HepG2 (cell line): ENCODE results near the gene DLG2. TPM values are rescaled to one million over a fixed set of nuclear protein-coding genes. Genes with fewer than 3 reads are reported as not detected.

Experiments
- ATAC-seq: fragments of 200-7000 bp; cut with Tn5 transposase; 3 replicates; pipeline ENCODE4 v1.9.1; 2020; ENCODE audit warnings: mild to moderate bottlenecking, moderate library complexity
- BruUV-seq: library from RNA; stranded (reverse); fragments of 400-500 nt; replicated peaks from 2 replicates; lab custom pipeline; 2021; lab: Mats Ljungman, UMichigan
- CTCF ChIA-PET: fragments of 300-600 bp; formaldehyde crosslinking; extraction: SDS; loops from one replicate; lab custom pipeline; 2021; ENCODE audit warnings: low total read pairs, inconsistent platforms, low intra/inter-chr PET ratio; lab: Yijun Ruan, JAX
- POLR2A ChIA-PET: fragments of 350-600 bp; sonication (Branson Sonifier 250); formaldehyde crosslinking; loops from one replicate; lab custom pipeline; 2020; ENCODE audit warnings: antibody characterized with exemption, inconsistent platforms; lab: Yijun Ruan, JAX
- DNase-seq: peaks from one replicate; pipeline ENCODE4 v3.0.0-alpha.2; 2015; ENCODE audit warnings: low spot score
- FAIRE-seq: peaks from 3 replicates; lab custom pipeline; 2011; peaks lifted over from hg19 to GRCh38; lab: Jason Lieb, UNC
- H2AFZ ChIP-seq: one replicate; pipeline ENCODE4 v1.6.1; 2011; ENCODE audit warnings: low read length, inconsistent platforms
- H3K27ac ChIP-seq: fragments of 300-600 bp; 3 replicates; pipeline ENCODE4 v1.8.0; 2011; ENCODE audit warnings: mixed run types, mild to moderate bottlenecking, mixed read lengths, low read length, inconsistent platforms; ENCODE audit not compliant: insufficient read depth; ENCODE audit errors: extremely low read length
- H3K27me3 ChIP-seq, 2 experiments: fragments of 200-600 bp in 1 of 2; 2 replicates in 1 of 2; 3 replicates in 1 of 2; pipeline versions ENCODE4 v1.6.0 to v1.8.0; 2011; ENCODE audit warnings: low read length in 2 of 2, mild to moderate bottlenecking in 2 of 2, moderate library complexity in 2 of 2, inconsistent platforms in 1 of 2; ENCODE audit not compliant: insufficient read depth in 2 of 2, control insufficient read depth in 1 of 2
- H3K36me3 ChIP-seq, 2 experiments: fragments of 200-600 bp in 1 of 2; replicated peaks in 1 of 2; 2 replicates in 1 of 2; 3 replicates in 1 of 2; pipeline versions ENCODE4 v1.5.1 to v1.8.0; 2011; ENCODE audit warnings: low read length in 2 of 2, inconsistent platforms in 1 of 2; ENCODE audit not compliant: insufficient read depth in 2 of 2, control insufficient read depth in 1 of 2
- H3K4me1 ChIP-seq: 2 replicates; pipeline ENCODE4 v1.5.1; 2012; ENCODE audit warnings: low read length, inconsistent platforms; ENCODE audit not compliant: insufficient read depth
- H3K4me2 ChIP-seq: 2 replicates; pipeline ENCODE4 v1.6.0; 2011; ENCODE audit warnings: low read depth, low read length, inconsistent platforms
- H3K4me3 ChIP-seq, 3 experiments: fragments of 200-600 bp in 1 of 3; sonication (generic), shearing (Covaris generic) in 1 of 3; replicated peaks in 1 of 3; 2 replicates each; pipeline ENCODE4 v1.5.1; 2011 to 2016; ENCODE audit warnings: low read length in 3 of 3, inconsistent platforms in 2 of 3, low read depth in 2 of 3, mild to moderate bottlenecking in 2 of 3, control low read depth in 1 of 3, mixed read lengths in 1 of 3; ENCODE audit not compliant: insufficient read depth in 1 of 3
- H3K79me2 ChIP-seq: one replicate; pipeline ENCODE4 v1.6.1; 2011; ENCODE audit warnings: low read length, inconsistent platforms; ENCODE audit not compliant: insufficient read depth
- H3K9ac ChIP-seq: 2 replicates; pipeline ENCODE4 v1.6.0; 2011; ENCODE audit warnings: mild to moderate bottlenecking, low read depth, low read length, inconsistent platforms; ENCODE audit not compliant: insufficient read depth
- H3K9me3 ChIP-seq: 2 replicates; pipeline ENCODE4 v1.5.1; 2012; ENCODE audit warnings: mild to moderate bottlenecking, low read length
- H4K20me1 ChIP-seq: 2 replicates; pipeline ENCODE4 v1.6.0; 2011; ENCODE audit warnings: inconsistent platforms, mild to moderate bottlenecking, low read length, moderate library complexity; ENCODE audit not compliant: insufficient read depth
- ARID5B ChIP-seq: IDR thresholded peaks from 2 replicates; pipeline ENCODE4 v1.4.0; 2020; ENCODE audit warnings: mild to moderate bottlenecking, missing genetic modification reagents
- BCL3 ChIP-seq: sonication (generic); formaldehyde crosslinking; IDR thresholded peaks from 2 replicates; pipeline ENCODE4 v1.5.1; 2020; ENCODE audit warnings: mild to moderate bottlenecking, missing genetic modification reagents, moderate library complexity
- DDIT3 ChIP-seq: sonication (generic); formaldehyde crosslinking; IDR thresholded peaks from 2 replicates; pipeline ENCODE4 v1.4.0; 2020; ENCODE audit warnings: mild to moderate bottlenecking, missing genetic modification reagents
- MTERF4 ChIP-seq: sonication (generic); formaldehyde crosslinking; IDR thresholded peaks from 2 replicates; pipeline ENCODE4 v1.8.0; 2023; ENCODE audit warnings: mild to moderate bottlenecking, missing genetic modification reagents
- PRDM10 ChIP-seq: sonication (generic); formaldehyde crosslinking; IDR thresholded peaks from 2 replicates; pipeline ENCODE4 v1.4.0; 2020; ENCODE audit warnings: low read depth, missing genetic modification reagents
- SMYD3 ChIP-seq: sonication (generic); formaldehyde crosslinking; IDR thresholded peaks from 2 replicates; pipeline ENCODE4 v1.8.1; 2023; ENCODE audit warnings: mild to moderate bottlenecking, missing genetic modification reagents
- ZBTB2 ChIP-seq: sonication (generic); formaldehyde crosslinking; IDR thresholded peaks from 2 replicates; pipeline ENCODE4 v1.8.0; 2022; ENCODE audit warnings: low read depth, missing genetic modification reagents
- ZNF205 ChIP-seq: IDR thresholded peaks from 2 replicates; pipeline ENCODE4 v1.6.1; 2018; ENCODE audit warnings: missing biosample characterization, missing genetic modification reagents
- ZNF253 ChIP-seq: sonication (generic); formaldehyde crosslinking; IDR thresholded peaks from 2 replicates; pipeline ENCODE4 v1.8.0; 2022; ENCODE audit warnings: mild to moderate bottlenecking, missing genetic modification reagents, borderline replicate concordance
- ZNF274 ChIP-seq: sonication (generic); formaldehyde crosslinking; IDR thresholded peaks from 2 replicates; pipeline ENCODE4 v1.5.1; 2020; ENCODE audit warnings: mild to moderate bottlenecking, missing genetic modification reagents
- ZNF550 ChIP-seq: sonication (generic); formaldehyde crosslinking; IDR thresholded peaks from 2 replicates; pipeline ENCODE4 v1.4.0; 2020; ENCODE audit warnings: mild to moderate bottlenecking, missing genetic modification reagents, borderline replicate concordance
- ZNF652 ChIP-seq: IDR thresholded peaks from 2 replicates; pipeline ENCODE4 v1.6.1; 2016; ENCODE audit warnings: low read depth, borderline replicate concordance
- WGBS: methylation state at CpG from one replicate; pipeline ENCODE4 v1.1.6; 2017; ENCODE audit warnings: low lambda C conversion rate; 5-methylcytosine and 5-hydroxymethylcytosine counted together
- in situ Hi-C: cut with HindIII; loops from 2 replicates; pipeline ENCODE4 v1.10.0; 2017; ENCODE audit warnings: low pct_unique_long_range_greater_than_20kb; ENCODE audit not compliant: extremely low pct_ligation_motif_present
- intact Hi-C: fragments of 100-400 bp; cut with micrococcal nuclease; formaldehyde crosslinking; loops from one replicate; pipeline ENCODE4 v1.10.0; 2022; ENCODE audit not compliant: unreplicated experiment
- polyA plus RNA-seq, 8 experiments: library from polyadenylated mRNA; depleted of rRNA in 3 of 8; stranded (reverse) in 7 of 8; unstranded in 1 of 8; fragments of >200 nt; fragmentation: Illumina TruSeq in 4 of 8; extraction: Trizol in 4 of 8; gene quantifications; 2 replicates each; pipeline versions ENCODE4 v1.2.1 to v1.2.3, GENCODE V29; 2011 to 2016; ENCODE audit warnings: low read depth in 4 of 8, missing spikeins in 1 of 8, mixed read lengths in 1 of 8; ENCODE audit not compliant: insufficient read depth in 1 of 8
- total RNA-seq, 5 experiments: library from RNA; depleted of rRNA; stranded (reverse); fragments of >200 nt; fragmentation: Illumina TruSeq; extraction: Trizol; gene quantifications; 2 replicates each; pipeline ENCODE4 v1.2.3, GENCODE V29; 2016; ENCODE audit warnings: low read depth in 1 of 5

Gene DLG2
- total and polyA plus RNA-seq, 2 of the 13 experiments (the other 11 are each of a cell fraction or from before 2014, with no cell fraction given), result 0.46 to 1.0 TPM

GRCh38 chr11:83409476-83409875 lies 2217.7 kb downstream of the DLG2 start:
- H3K4me1 ChIP-seq, result no peaks in the 10 kb centered on the region
- no peak overlapping the region for H3K4me3 ChIP-seq
- H3K79me2 ChIP-seq, result no peaks in the 10 kb centered on the region
- no peaks in the 10 kb centered on the region for H4K20me1 ChIP-seq
- H2AFZ ChIP-seq, result no peak overlapping the region
- BruUV-seq, result no TSS peak
- H3K4me2 ChIP-seq, result no peak overlapping the region
- DNase-seq, result no peak
- no peak for ATAC-seq
- in situ Hi-C loops (no loop called here), intact Hi-C loops (no loop called here)
- no peak overlapping the region for H3K9ac ChIP-seq
- H3K27ac ChIP-seq, result no peak overlapping the region
- FAIRE-seq, result no peak
- H3K9me3 ChIP-seq, result no peaks in the 10 kb centered on the region
- no peaks in the 10 kb centered on the region for H3K27me3 ChIP-seq
- ChIA-PET CTCF (no interaction called here), POLR2A (no interaction called here)
- H3K36me3 ChIP-seq, result no peaks in the 10 kb centered on the region
- WGBS, result 13% methylated on average over 1 of the region's 1 CpG
- TF ChIP-seq MTERF4 (CRISPR knock-in tag) (no peak), ZNF274 (no peak), DDIT3 (CRISPR knock-in tag) (no peak), ZNF253 (CRISPR knock-in tag) (no peak), ZNF205 (CRISPR knock-in tag) (no peak), ARID5B (CRISPR knock-in tag) (no peak), ZNF550 (CRISPR knock-in tag) (no peak), BCL3 (CRISPR knock-in tag) (no peak), ZBTB2 (CRISPR knock-in tag) (no peak), ZNF652 (no peak), PRDM10 (no peak), SMYD3 (no peak)
